ENCODE data around the gene KAZALD1.

The KAZALD1 gene

DNA sequence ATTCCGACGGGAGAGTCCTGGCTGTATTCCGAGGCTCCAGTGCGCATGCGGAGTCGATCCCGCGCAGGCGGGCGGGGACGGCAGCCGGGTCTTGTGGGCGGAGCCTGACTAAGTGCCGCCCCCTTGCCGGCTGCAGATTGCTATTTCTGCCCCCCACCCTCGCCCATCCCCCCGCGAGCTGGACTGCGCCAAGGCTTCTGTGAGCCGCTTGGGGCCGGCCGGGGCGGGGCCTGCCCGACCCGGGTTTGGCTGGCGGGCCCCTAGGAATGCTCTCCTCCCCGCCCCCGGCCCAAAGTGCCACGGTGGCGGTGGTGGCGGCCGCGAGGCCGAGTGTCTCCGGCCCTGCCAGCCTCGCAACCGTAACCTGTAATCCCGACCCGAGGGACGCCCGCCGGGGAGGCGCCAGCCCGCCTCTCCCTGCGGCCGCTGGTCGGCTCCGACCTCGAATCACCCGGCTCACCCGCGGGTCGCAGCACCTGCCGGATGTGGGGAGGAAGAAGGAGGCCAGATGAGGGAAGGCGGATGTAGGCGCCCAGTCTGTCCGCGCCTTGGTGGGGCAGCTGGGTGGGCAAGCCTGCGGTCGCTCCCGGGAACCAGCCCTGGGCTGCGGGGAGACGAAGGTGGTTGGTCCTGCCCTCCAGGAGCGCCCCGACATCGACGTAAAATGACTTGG is 702 bp upstream of the KAZALD1 start:
- DNase-seq (ENCODE audit: low spot score in 2 of 2) = peak in 1 of 2 donors; percentile 19
- Mint-ChIP-seq H3K27ac (ENCODE audit: low read depth) (peak overlapping the region; percentile 89), H3K4me1 (peaks cover 23% of the 10 kb centered on the region)

GRCh38 chr10:101062232-101063049 is 652 bp downstream of the KAZALD1 start:
- H3K27ac Mint-ChIP-seq (ENCODE audit: low read depth) = no peak overlapping the region
- H3K9me3 Mint-ChIP-seq = no peaks in the 10 kb centered on the region
- peak overlapping the region; percentile 96 for H3K4me3 Mint-ChIP-seq
- peaks cover 11% of the 10 kb centered on the region for H3K36me3 Mint-ChIP-seq (ENCODE audit: insufficient read depth)
- no peak for ATAC-seq (replicated peaks; ENCODE audit: extremely low read depth, poor library complexity, severe bottlenecking)
- H3K27me3 Mint-ChIP-seq = peaks cover 40% of the 10 kb centered on the region
- peak in 1 of 2 donors; percentile 19 for DNase-seq (ENCODE audit: low spot score in 2 of 2)
- peaks cover 26% of the 10 kb centered on the region for H3K4me1 Mint-ChIP-seq

More for the DNA sequence above, 702 bp upstream of the KAZALD1 start:
- Mint-ChIP-seq H3K4me3 (peak overlapping the region; percentile 96), H3K9me3 (no peaks in the 10 kb centered on the region), H3K36me3 (ENCODE audit: insufficient read depth) (peaks cover 10% of the 10 kb centered on the region), H3K27me3 (peaks cover 28% of the 10 kb centered on the region)
- peak; percentile 59 for ATAC-seq (replicated peaks; ENCODE audit: extremely low read depth, poor library complexity, severe bottlenecking)

DNA sequence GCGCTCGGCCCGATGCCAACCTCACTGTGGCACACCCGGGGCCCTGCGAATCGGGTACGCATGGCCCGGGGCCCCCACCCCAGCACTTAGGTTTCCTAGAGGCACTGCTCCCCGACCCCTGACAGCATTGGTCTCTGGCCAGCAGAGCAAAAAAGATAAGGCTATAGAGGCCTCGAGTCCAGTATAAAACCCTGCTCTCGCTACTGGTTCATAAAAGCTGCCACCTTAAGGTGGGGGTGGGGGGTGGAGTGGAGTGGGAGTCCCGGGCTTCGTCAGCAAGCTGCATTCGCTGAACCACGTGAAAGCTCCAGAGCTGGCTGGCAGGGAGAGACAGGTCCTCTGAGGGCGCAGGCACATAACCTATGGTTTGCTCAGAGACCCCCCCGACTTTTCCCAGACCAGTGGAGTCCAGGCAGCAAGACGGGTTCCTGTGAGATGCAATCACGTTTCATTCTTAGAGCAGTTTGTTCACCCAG is 1.3 kb downstream of the KAZALD1 start:
- Mint-ChIP-seq H3K4me3 (no peak overlapping the region), H3K27me3 (peaks cover 44% of the 10 kb centered on the region), H3K36me3 (ENCODE audit: insufficient read depth) (peaks cover 14% of the 10 kb centered on the region), H3K4me1 (peaks cover 30% of the 10 kb centered on the region), H3K27ac (ENCODE audit: low read depth) (no peak overlapping the region), H3K9me3 (no peaks in the 10 kb centered on the region)
- DNase-seq (ENCODE audit: low spot score in 2 of 2) (no peak), ATAC-seq (replicated peaks; ENCODE audit: extremely low read depth, poor library complexity, severe bottlenecking) (no peak)

DNA sequence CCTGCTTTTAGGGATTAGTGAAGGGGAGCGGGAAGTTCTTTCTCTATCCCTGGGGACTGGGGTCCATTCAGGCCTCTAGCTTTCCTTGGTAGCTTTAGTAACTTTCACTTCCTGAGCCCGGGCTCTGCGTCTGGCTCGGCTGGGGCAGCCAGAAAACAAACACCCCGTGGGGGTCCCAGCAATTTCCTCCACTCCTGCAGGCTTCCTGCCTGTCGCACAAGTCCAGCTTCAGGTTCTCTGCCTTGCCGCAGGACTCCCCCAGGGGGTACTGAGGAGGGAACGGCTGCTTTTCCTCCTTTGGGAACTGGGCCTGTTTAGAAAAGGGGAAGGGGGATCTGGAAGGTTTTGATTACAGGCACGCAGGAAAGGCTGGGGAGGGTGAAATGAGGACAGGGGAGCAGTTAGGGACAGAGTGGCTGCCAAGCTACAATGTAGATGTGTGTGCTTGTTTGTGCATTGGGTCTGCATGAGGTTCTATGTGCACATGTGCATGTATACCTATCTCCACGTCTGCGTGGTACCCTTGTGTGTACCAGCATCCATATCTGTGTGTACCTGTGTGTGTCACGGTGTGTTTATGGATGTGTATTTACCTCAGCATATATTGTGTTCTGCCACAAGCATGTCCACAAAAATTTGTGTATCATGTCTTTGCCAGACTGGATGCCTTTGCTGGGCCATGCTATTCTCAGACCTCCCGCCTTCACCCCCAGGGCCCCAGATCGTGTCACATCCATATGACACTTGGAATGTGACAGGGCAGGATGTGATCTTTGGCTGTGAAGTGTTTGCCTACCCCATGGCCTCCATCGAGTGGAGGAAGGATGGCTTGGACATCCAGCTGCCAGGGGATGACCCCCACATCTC is 2.0 kb downstream of the KAZALD1 start:
- DNase-seq (ENCODE audit: low spot score in 2 of 2) (no peak), ATAC-seq (replicated peaks; ENCODE audit: extremely low read depth, poor library complexity, severe bottlenecking) (no peak)
- Mint-ChIP-seq H3K9me3 (no peaks in the 10 kb centered on the region), H3K36me3 (ENCODE audit: insufficient read depth) (peaks cover 14% of the 10 kb centered on the region), H3K4me1 (peaks cover 30% of the 10 kb centered on the region), H3K4me3 (no peak overlapping the region), H3K27me3 (peaks cover 44% of the 10 kb centered on the region), H3K27ac (ENCODE audit: low read depth) (no peak overlapping the region)

DNA sequence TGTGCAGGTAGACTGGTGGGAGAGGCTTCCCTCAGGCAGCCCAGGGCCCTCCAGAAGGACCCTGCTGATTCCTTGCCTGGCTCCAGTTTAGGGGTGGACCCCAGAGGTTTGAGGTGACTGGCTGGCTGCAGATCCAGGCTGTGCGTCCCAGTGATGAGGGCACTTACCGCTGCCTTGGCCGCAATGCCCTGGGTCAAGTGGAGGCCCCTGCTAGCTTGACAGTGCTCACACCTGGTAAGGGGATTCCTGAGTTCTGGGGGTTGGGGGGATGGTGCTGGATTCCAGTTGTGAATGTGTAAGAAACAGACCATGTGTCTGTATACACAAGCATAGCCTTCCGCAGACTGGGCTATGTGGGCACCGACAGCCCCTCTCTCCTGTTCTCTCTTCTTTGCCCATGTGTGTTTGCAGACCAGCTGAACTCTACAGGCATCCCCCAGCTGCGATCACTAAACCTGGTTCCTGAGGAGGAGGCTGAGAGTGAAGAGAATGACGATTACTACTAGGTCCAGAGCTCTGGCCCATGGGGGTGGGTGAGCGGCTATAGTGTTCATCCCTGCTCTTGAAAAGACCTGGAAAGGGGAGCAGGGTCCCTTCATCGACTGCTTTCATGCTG is 2.7 kb downstream of the KAZALD1 start:
- no peak overlapping the region for H3K27ac Mint-ChIP-seq (ENCODE audit: low read depth)
- peaks cover 44% of the 10 kb centered on the region for H3K27me3 Mint-ChIP-seq
- no peaks in the 10 kb centered on the region for H3K9me3 Mint-ChIP-seq
- ATAC-seq (replicated peaks; ENCODE audit: extremely low read depth, poor library complexity, severe bottlenecking) (no peak), DNase-seq (ENCODE audit: low spot score in 2 of 2) (no peak)
- peaks cover 14% of the 10 kb centered on the region for H3K36me3 Mint-ChIP-seq (ENCODE audit: insufficient read depth)
- peaks cover 28% of the 10 kb centered on the region for H3K4me1 Mint-ChIP-seq
- H3K4me3 Mint-ChIP-seq = no peak overlapping the region

DNA sequence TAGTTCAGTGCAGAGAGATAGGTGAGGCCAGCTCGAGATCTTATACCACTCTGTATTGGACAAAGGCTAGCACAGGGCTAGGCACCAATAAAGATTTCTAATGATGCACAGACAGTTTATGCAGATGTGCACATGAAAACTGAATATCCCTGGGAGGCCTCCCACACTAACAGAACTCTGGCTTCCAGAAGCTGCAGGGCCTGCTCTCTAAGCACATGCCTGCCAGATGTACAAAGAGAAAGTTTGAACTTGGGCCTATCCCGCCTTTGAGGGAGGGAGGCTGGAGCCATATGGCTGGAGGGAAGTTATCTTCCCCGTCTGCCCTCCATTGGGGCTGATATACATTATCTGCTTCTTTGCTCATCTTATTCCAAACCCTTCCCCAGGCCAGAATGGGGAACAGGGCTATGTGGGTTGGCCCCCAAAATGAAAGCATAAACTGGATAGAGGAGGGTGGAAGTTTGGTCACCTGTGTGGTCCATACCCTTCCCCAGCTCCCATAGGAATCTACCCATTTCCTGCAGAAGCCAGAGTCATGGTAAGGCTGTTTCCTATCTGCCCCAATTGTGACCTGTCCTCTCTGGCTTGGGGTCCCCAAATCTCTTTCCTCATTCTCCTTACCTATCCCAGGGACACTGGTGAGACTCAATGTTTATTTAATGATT is 3.8 kb downstream of the KAZALD1 start:
- Mint-ChIP-seq H3K27ac (ENCODE audit: low read depth) (no peak overlapping the region), H3K9me3 (no peaks in the 10 kb centered on the region), H3K27me3 (peaks cover 44% of the 10 kb centered on the region), H3K4me1 (peaks cover 17% of the 10 kb centered on the region), H3K36me3 (ENCODE audit: insufficient read depth) (peaks cover 9% of the 10 kb centered on the region), H3K4me3 (peak overlapping the region; percentile 80)
- ATAC-seq (replicated peaks; ENCODE audit: extremely low read depth, poor library complexity, severe bottlenecking) = no peak
- DNase-seq (ENCODE audit: low spot score in 2 of 2) = no peak

GRCh38 chr10:101066146-101066895 is 4.5 kb downstream of the KAZALD1 start:
- Mint-ChIP-seq H3K4me3 (peak overlapping the region; percentile 80), H3K27me3 (peaks cover 45% of the 10 kb centered on the region), H3K4me1 (peaks cover 14% of the 10 kb centered on the region), H3K36me3 (ENCODE audit: insufficient read depth) (peaks cover 7% of the 10 kb centered on the region), H3K9me3 (no peaks in the 10 kb centered on the region), H3K27ac (ENCODE audit: low read depth) (no peak overlapping the region)
- no peak for ATAC-seq (replicated peaks; ENCODE audit: extremely low read depth, poor library complexity, severe bottlenecking)
- DNase-seq (ENCODE audit: low spot score in 2 of 2) = no peak

GRCh38 chr10:101066896-101067355 is 5.1 kb downstream of the KAZALD1 start:
- peaks cover 7% of the 10 kb centered on the region for H3K36me3 Mint-ChIP-seq (ENCODE audit: insufficient read depth)
- H3K4me1 Mint-ChIP-seq = peaks cover 10% of the 10 kb centered on the region
- H3K9me3 Mint-ChIP-seq = no peaks in the 10 kb centered on the region
- H3K27ac Mint-ChIP-seq (ENCODE audit: low read depth) = no peak overlapping the region
- peaks cover 52% of the 10 kb centered on the region for H3K27me3 Mint-ChIP-seq
- no peak for DNase-seq (ENCODE audit: low spot score in 2 of 2)
- H3K4me3 Mint-ChIP-seq = peak overlapping the region; percentile 80
- ATAC-seq (replicated peaks; ENCODE audit: extremely low read depth, poor library complexity, severe bottlenecking) = no peak

DNA sequence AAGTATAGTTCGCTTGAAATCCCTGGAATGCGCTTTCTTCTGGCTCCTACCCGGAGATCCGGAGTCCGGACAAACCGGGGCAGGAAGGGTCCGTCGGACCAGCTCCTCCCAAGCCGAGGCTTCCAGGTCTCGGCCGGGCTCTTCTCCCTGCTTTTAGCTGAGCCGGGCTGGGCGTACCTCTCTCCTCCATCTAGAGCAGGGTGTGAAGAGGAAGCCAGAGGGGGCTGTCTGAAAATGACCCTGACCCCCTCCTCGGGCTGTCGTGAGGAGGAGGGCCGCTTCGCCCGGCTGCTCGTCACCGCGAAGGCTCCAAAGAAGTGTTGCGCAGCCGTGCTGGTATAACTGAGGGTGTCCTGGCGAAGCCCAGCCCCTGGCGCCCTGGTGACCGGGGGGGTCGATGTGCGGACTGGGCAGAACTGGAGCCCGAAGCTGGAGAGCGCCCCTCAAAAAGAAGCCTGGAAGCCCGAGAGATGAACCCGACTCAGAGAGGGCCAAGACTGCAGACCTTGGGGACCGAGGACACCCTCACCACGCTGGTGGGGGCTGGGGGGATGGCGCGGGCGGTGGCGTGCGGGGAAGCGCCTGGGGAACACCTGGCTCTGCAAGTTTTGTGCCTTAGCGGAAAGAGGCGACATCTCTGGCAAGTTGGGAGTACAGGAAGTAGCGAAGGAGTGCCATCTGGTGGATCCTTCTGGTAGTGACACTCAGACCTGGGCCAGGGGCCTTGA is 5.7 kb downstream of the KAZALD1 start:
- H3K9me3 Mint-ChIP-seq = no peaks in the 10 kb centered on the region
- peaks cover 7% of the 10 kb centered on the region for H3K36me3 Mint-ChIP-seq (ENCODE audit: insufficient read depth)
- peaks cover 57% of the 10 kb centered on the region for H3K27me3 Mint-ChIP-seq
- H3K27ac Mint-ChIP-seq (ENCODE audit: low read depth) = no peak overlapping the region
- DNase-seq (ENCODE audit: low spot score in 2 of 2) = peak; percentile 57 to 66
- peak; percentile 65 for ATAC-seq (replicated peaks; ENCODE audit: extremely low read depth, poor library complexity, severe bottlenecking)
- peaks cover 7% of the 10 kb centered on the region for H3K4me1 Mint-ChIP-seq
- H3K4me3 Mint-ChIP-seq = peak overlapping the region; percentile 80

GRCh38 chr10:101069441-101069840 is 7.7 kb downstream of the KAZALD1 start:
- peaks cover 5% of the 10 kb centered on the region for H3K36me3 Mint-ChIP-seq (ENCODE audit: insufficient read depth)
- ATAC-seq (replicated peaks; ENCODE audit: extremely low read depth, poor library complexity, severe bottlenecking) = no peak
- H3K4me3 Mint-ChIP-seq = no peak overlapping the region
- no peak overlapping the region for H3K27ac Mint-ChIP-seq (ENCODE audit: low read depth)
- peaks cover 7% of the 10 kb centered on the region for H3K4me1 Mint-ChIP-seq
- H3K27me3 Mint-ChIP-seq = peaks cover 65% of the 10 kb centered on the region
- DNase-seq (ENCODE audit: low spot score in 2 of 2) = no peak
- H3K9me3 Mint-ChIP-seq = no peaks in the 10 kb centered on the region

DNA sequence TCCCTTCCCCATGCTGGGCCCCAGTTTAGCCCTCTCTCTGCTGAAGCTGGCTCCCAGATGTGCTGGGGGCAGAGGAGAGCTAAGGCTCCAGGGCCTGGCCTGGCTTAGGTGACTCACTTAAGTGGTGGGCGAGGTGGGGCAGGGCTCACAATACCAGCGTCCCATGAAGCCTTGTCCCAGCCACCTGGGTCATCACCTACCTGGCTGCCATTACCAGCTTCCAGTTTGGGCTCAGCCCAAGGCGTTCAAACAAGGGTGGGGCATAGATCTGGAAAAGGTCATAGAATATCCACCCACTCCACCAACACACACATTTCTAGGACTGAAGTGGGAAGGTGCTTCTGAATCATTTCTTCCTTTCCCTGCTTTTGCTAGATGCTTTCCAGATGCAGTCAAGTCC is 8.3 kb downstream of the KAZALD1 start:
- H3K4me1 Mint-ChIP-seq = peaks cover 7% of the 10 kb centered on the region
- H3K9me3 Mint-ChIP-seq = no peaks in the 10 kb centered on the region
- no peak overlapping the region for H3K4me3 Mint-ChIP-seq
- no peak for ATAC-seq (replicated peaks; ENCODE audit: extremely low read depth, poor library complexity, severe bottlenecking)
- no peak for DNase-seq (ENCODE audit: low spot score in 2 of 2)
- H3K27me3 Mint-ChIP-seq = peaks cover 63% of the 10 kb centered on the region
- peaks cover 5% of the 10 kb centered on the region for H3K36me3 Mint-ChIP-seq (ENCODE audit: insufficient read depth)
- no peak overlapping the region for H3K27ac Mint-ChIP-seq (ENCODE audit: low read depth)
